Lung (tissue), 12 donors: ENCODE measurements around the gene GTF2IRD1. TPM values are rescaled to one million over a fixed set of nuclear protein-coding genes. Genes with fewer than 3 reads are reported as not detected.
"Not testable (repeated sequence)": the region's sequence is repeated elsewhere in the genome, so short reads cannot be mapped to it uniquely, and the experiment has no call there.

Experiments used
- ATAC-seq: fragments of 200-7000 bp; cut with Tn5 transposase; one replicate; pipeline ENCODE4 v1.9.1; 2020; ENCODE audit warnings: moderate number of reproducible peaks; ENCODE audit not compliant: insufficient read depth, low FRiP score
- DNase-seq, 3 donors: peaks; one replicate each; pipeline ENCODE4 v3.0.0-alpha.2; 2013 to 2017
- H3K27ac ChIP-seq, 2 donors: one replicate each; pipeline ENCODE4 v1.5.1; 2013; ENCODE audit warnings: mild to moderate bottlenecking in 2 of 2, moderate library complexity in 2 of 2, control low read depth in 1 of 2, inconsistent platforms in 1 of 2, low read depth in 1 of 2, low read length in 1 of 2
- H3K27me3 ChIP-seq, 3 donors: one replicate each; pipeline ENCODE4 v1.5.1; 2013; ENCODE audit warnings: low read length in 2 of 3; ENCODE audit not compliant: control insufficient read depth in 3 of 3, insufficient read depth in 3 of 3
- H3K36me3 ChIP-seq, 4 donors: one replicate each; pipeline ENCODE4 v1.5.1; 2013; ENCODE audit warnings: low read length in 4 of 4, mild to moderate bottlenecking in 1 of 4, moderate library complexity in 1 of 4; ENCODE audit not compliant: control insufficient read depth in 4 of 4, insufficient read depth in 4 of 4
- H3K4me1 ChIP-seq, 5 donors: one replicate each; pipeline ENCODE4 v1.5.1; 2013; ENCODE audit warnings: low read length in 5 of 5, mild to moderate bottlenecking in 2 of 5, moderate library complexity in 1 of 5; ENCODE audit not compliant: control insufficient read depth in 5 of 5, insufficient read depth in 5 of 5
- H3K4me3 ChIP-seq: one replicate; pipeline ENCODE4 v1.5.1; 2013; ENCODE audit warnings: mild to moderate bottlenecking, control low read depth, moderate library complexity
- H3K9ac ChIP-seq, 2 donors: one replicate each; pipeline ENCODE4 v1.5.1; 2013; ENCODE audit warnings: low read length in 2 of 2, control low read depth in 1 of 2; ENCODE audit not compliant: insufficient read depth in 1 of 2
- H3K9me3 ChIP-seq, 4 donors: one replicate each; pipeline ENCODE4 v1.5.1; 2013; ENCODE audit warnings: low read length in 3 of 4, mild to moderate bottlenecking in 1 of 4, moderate library complexity in 1 of 4; ENCODE audit not compliant: control insufficient read depth in 4 of 4, insufficient read depth in 3 of 4
- CTCF ChIP-seq: IDR thresholded peaks from 2 replicates; pipeline ENCODE4 v1.5.1; 2012; ENCODE audit warnings: mild to moderate bottlenecking; ENCODE audit errors: control extremely low read depth, extremely low read depth
- WGBS, 2 donors: extraction: QIAGEN DNeasy Blood & Tissue Kit; methylation state at CpG; one replicate each; pipeline ENCODE4 v1.1.7; 2013; 5-methylcytosine and 5-hydroxymethylcytosine counted together
- polyA plus RNA-seq, 2 donors: library from polyadenylated mRNA; stranded (reverse); fragments of 200-250 nt; gene quantifications; one replicate each; pipeline ENCODE4 v1.2.1, GENCODE V29; 2013
- total RNA-seq, 2 donors: library from RNA; depleted of rRNA in 1 of 2; stranded (reverse); fragments of >200 nt in 1 of 2; gene quantifications; one replicate each; pipeline ENCODE4 v1.2.1, GENCODE V29; 2014 to 2021
- donor health status: control.
- donor health status: control.
- donor health status: Bipolar disorder and iron deficiency.
- donor health status: healthy.
- donor health status: DM: yes; HTN: yes; CAD: no.

GTF2IRD1 gene
- total and polyA plus RNA-seq, 4 donors, result 9.3 to 24.1 (median 17.2) TPM

- WGBS, 2 donors, result 86 to 92% methylated on average over 12 of the region's 12 CpGs
- H3K36me3 ChIP-seq, result peaks cover 0 to 15% (median 7%) of the 10 kb centered on the region in 4 donors
- no peak for ATAC-seq
Measured at GRCh38 chr7:74561898-74562613, 108.3 kb downstream of the GTF2IRD1 start.

GRCh38 chr7:74563639-74564038 lies 109.9 kb downstream of the GTF2IRD1 start:
- H3K27me3 ChIP-seq, DNase-seq, H3K4me1 ChIP-seq, H3K4me3 ChIP-seq, H3K9me3 ChIP-seq, ATAC-seq, H3K27ac ChIP-seq, H3K9ac ChIP-seq: not testable (repeated sequence)
- 94% methylated on average over 6 of the region's 6 CpGs for WGBS, 2 donors
- H3K36me3 ChIP-seq, result peaks cover 0 to 11% (median 3%) of the 10 kb centered on the region in 4 donors

More at GRCh38 chr7:74561898-74562613, 108.3 kb downstream of the GTF2IRD1 start:
- H3K27ac ChIP-seq, result no peak overlapping the region
- no peak for TF ChIP-seq CTCF
- H3K4me1 ChIP-seq, result no peaks in the 10 kb centered on the region
- no peak overlapping the region for H3K9ac ChIP-seq
- no peaks in the 10 kb centered on the region for H3K27me3 ChIP-seq
- H3K4me3 ChIP-seq, result no peak overlapping the region
- no peak for DNase-seq
- no peaks in the 10 kb centered on the region for H3K9me3 ChIP-seq

- Histone ChIP-seq H3K9me3 (no peaks in the 10 kb centered on the region), H3K4me1 (no peaks in the 10 kb centered on the region), H3K27me3 (no peaks in the 10 kb centered on the region), H3K36me3 (peaks cover 0 to 4% (median 3%) of the 10 kb centered on the region in 4 donors), H3K9ac (no peak overlapping the region), H3K4me3 (no peak overlapping the region), H3K27ac (no peak overlapping the region)
- TF ChIP-seq CTCF, result no peak
- no peak for DNase-seq
- WGBS, 2 donors, result 94 to 100% methylated on average over 2 of the region's 2 CpGs
- ATAC-seq, result no peak
Measured at GRCh38 chr7:74567318-74567668, 113.6 kb downstream of the GTF2IRD1 start.

GRCh38 chr7:74568658-74569057 lies 115.0 kb downstream of the GTF2IRD1 start:
- Histone ChIP-seq H3K4me1 (no peaks in the 10 kb centered on the region), H3K9ac (no peak overlapping the region), H3K27me3 (no peaks in the 10 kb centered on the region), H3K9me3 (no peaks in the 10 kb centered on the region), H3K36me3 (peaks cover 0 to 5% (median 1%) of the 10 kb centered on the region in 4 donors), H3K27ac (no peak overlapping the region), H3K4me3 (no peak overlapping the region)
- ATAC-seq, result no peak
- TF ChIP-seq CTCF, result no peak
- WGBS, 2 donors, result 77 to 79% methylated on average over 5 of the region's 5 CpGs
- DNase-seq, result no peak
